Loucy (cell line): ENCODE data around the gene PHACTR3.
A peak's percentile ranks its signal among the peaks of the same experiment; 100 is the strongest.

Experiments
- H2AFZ ChIP-seq: fragments of 200-600 bp; sonication (generic); 2 replicates; pipeline ENCODE4 v1.6.0; 2016; ENCODE audit warnings: antibody characterized with exemption, mild to moderate bottlenecking, low read length, moderate library complexity
- H3F3A ChIP-seq: fragments of 200-600 bp; 2 replicates; pipeline ENCODE4 v1.6.0; 2016; ENCODE audit warnings: antibody characterized with exemption, low read depth, mild to moderate bottlenecking
- H3K27me3 ChIP-seq: fragments of 200-600 bp; sonication (generic); 2 replicates; pipeline ENCODE4 v1.6.1; 2014; ENCODE audit warnings: low read length, mild to moderate bottlenecking; ENCODE audit not compliant: insufficient read depth, poor library complexity, severe bottlenecking
- H3K36me3 ChIP-seq: fragments of 200-600 bp; sonication (generic); 2 replicates; pipeline ENCODE4 v1.6.1; 2016; ENCODE audit warnings: low read length; ENCODE audit not compliant: insufficient read depth
- H3K4me1 ChIP-seq: fragments of 200-600 bp; sonication (generic); 2 replicates; pipeline ENCODE4 v1.5.1; 2014; ENCODE audit warnings: low read length, mild to moderate bottlenecking; ENCODE audit not compliant: insufficient read depth, poor library complexity, severe bottlenecking
- H3K4me2 ChIP-seq: fragments of 200-600 bp; sonication (generic); 2 replicates; pipeline ENCODE4 v1.6.0; 2014; ENCODE audit warnings: antibody characterized with exemption, low read length, low read depth, mild to moderate bottlenecking; ENCODE audit not compliant: poor library complexity, severe bottlenecking
- H3K4me3 ChIP-seq: fragments of 200-600 bp; sonication (generic); 2 replicates; pipeline ENCODE4 v1.5.1; 2014; ENCODE audit warnings: low read length, mild to moderate bottlenecking, mixed read lengths; ENCODE audit not compliant: poor library complexity, severe bottlenecking
- H3K79me2 ChIP-seq: fragments of 200-600 bp; sonication (generic); 2 replicates; pipeline ENCODE4 v1.6.1; 2014; ENCODE audit warnings: low read length; ENCODE audit not compliant: insufficient read depth
- H3K9ac ChIP-seq: fragments of 200-600 bp; sonication (generic); 2 replicates; pipeline ENCODE4 v1.6.0; 2014; ENCODE audit warnings: mild to moderate bottlenecking, low read depth, low read length, moderate library complexity; ENCODE audit not compliant: poor library complexity, severe bottlenecking
- H3K9me2 ChIP-seq: fragments of 200-600 bp; sonication (generic); replicated peaks from 2 replicates; pipeline ENCODE4 v1.6.1; 2016; ENCODE audit warnings: low read depth, low read length, mixed read lengths
- H3K9me3 ChIP-seq: fragments of 200-600 bp; sonication (generic); 2 replicates; pipeline ENCODE4 v1.6.1; 2014; ENCODE audit warnings: mild to moderate bottlenecking, antibody characterized with exemption, low read length, low read depth; ENCODE audit not compliant: insufficient read depth
- H4K20me1 ChIP-seq: fragments of 200-600 bp; sonication (generic); 2 replicates; pipeline ENCODE4 v1.6.0; 2014; ENCODE audit warnings: antibody characterized with exemption, low read length, mild to moderate bottlenecking; ENCODE audit not compliant: insufficient read depth, poor library complexity, severe bottlenecking
- CTCF ChIP-seq: fragments of 200-600 bp; sonication (generic); conservative IDR thresholded peaks from 2 replicates; pipeline ENCODE4 v1.5.1; 2014; ENCODE audit warnings: mild to moderate bottlenecking, antibody characterized with exemption, low read length
- EZH2phosphoT487 ChIP-seq: fragments of 200-600 bp; IDR thresholded peaks from 2 replicates; pipeline ENCODE4 v1.6.1; 2018; ENCODE audit warnings: antibody characterized with exemption, mild to moderate bottlenecking, moderate library complexity, borderline replicate concordance

Gene PHACTR3

GRCh38 chr20:59568509-59569024 is 35.8 kb upstream of the PHACTR3 start:
- H3K79me2 ChIP-seq: peaks cover 7% of the 10 kb centered on the region; the same call in 1 of the 2 replicates
- H3K4me1 ChIP-seq: peaks cover 18% of the 10 kb centered on the region
- H3K9me2 ChIP-seq: no peaks in the 10 kb centered on the region
- H3K4me3 ChIP-seq: no peak overlapping the region
- TF ChIP-seq CTCF (no peak), EZH2phosphoT487 (no peak)
- H3K36me3 ChIP-seq: no peaks in the 10 kb centered on the region
- H4K20me1 ChIP-seq: no peaks in the 10 kb centered on the region
- H3F3A ChIP-seq: no peaks in the 10 kb centered on the region
- H3K9me3 ChIP-seq: no peaks in the 10 kb centered on the region
- no peak overlapping the region for H2AFZ ChIP-seq
- no peak overlapping the region for H3K9ac ChIP-seq
- H3K27me3 ChIP-seq: peaks cover 9% of the 10 kb centered on the region
- no peak overlapping the region for H3K4me2 ChIP-seq

GRCh38 chr20:59569305-59569704 is 35.0 kb upstream of the PHACTR3 start:
- Histone ChIP-seq H3K27me3 (peaks cover 9% of the 10 kb centered on the region), H3K36me3 (no peaks in the 10 kb centered on the region), H3K9ac (no peak overlapping the region), H4K20me1 (no peaks in the 10 kb centered on the region), H3K79me2 (peaks cover 7% of the 10 kb centered on the region; the same call in 1 of the 2 replicates), H3F3A (no peaks in the 10 kb centered on the region), H3K4me3 (no peak overlapping the region), H2AFZ (no peak overlapping the region), H3K9me2 (no peaks in the 10 kb centered on the region), H3K4me2 (no peak overlapping the region), H3K9me3 (no peaks in the 10 kb centered on the region), H3K4me1 (peaks cover 18% of the 10 kb centered on the region)
- TF ChIP-seq CTCF (no peak), EZH2phosphoT487 (no peak)

- TF ChIP-seq EZH2phosphoT487 (no peak), CTCF (no peak)
Measured at GRCh38 chr20:59571151-59571550, 33.2 kb upstream of the PHACTR3 start.

More at GRCh38 chr20:59571151-59571550, 33.2 kb upstream of the PHACTR3 start:
- Histone ChIP-seq H3K9ac (no peak overlapping the region), H3F3A (no peaks in the 10 kb centered on the region), H3K27me3 (no peaks in the 10 kb centered on the region), H3K79me2 (peaks cover 7% of the 10 kb centered on the region; the same call in 1 of the 2 replicates), H3K36me3 (no peaks in the 10 kb centered on the region), H3K4me3 (no peak overlapping the region), H4K20me1 (no peaks in the 10 kb centered on the region), H3K9me2 (no peaks in the 10 kb centered on the region), H3K4me1 (peaks cover 32% of the 10 kb centered on the region), H3K9me3 (no peaks in the 10 kb centered on the region), H3K4me2 (peak overlapping the region; percentile 74), H2AFZ (no peak overlapping the region)
